Colon (tissue), 2 donors: Measurements from ENCODE around the gene ANKS1A.

ENCODE experiments used
- FAIRE-seq: peaks from 2 replicates; lab custom pipeline; 2012; peaks lifted over from hg19 to GRCh38; lab: Jason Lieb, UNC
- donor health status: control.
- donor health status: control.

ANKS1A gene

GRCh38 chr6:35043381-35044130, 154.5 kb downstream of the ANKS1A start:
- FAIRE-seq: no peak

- FAIRE-seq: no peak
These were observed 155.2 kb downstream of the ANKS1A start for GRCh38 chr6:35044145-35044745.

- no peak for FAIRE-seq
These were observed 155.8 kb downstream of the ANKS1A start for GRCh38 chr6:35044761-35045421.

- FAIRE-seq: no peak
These were observed 157.0 kb downstream of the ANKS1A start for GRCh38 chr6:35046103-35046502.

GRCh38 chr6:35046862-35047261, 157.8 kb downstream of the ANKS1A start:
- FAIRE-seq: no peak

- no peak for FAIRE-seq
These were observed 158.4 kb downstream of the ANKS1A start for GRCh38 chr6:35047265-35048011.

GRCh38 chr6:35048031-35048613, 159.1 kb downstream of the ANKS1A start:
- FAIRE-seq: no peak

- no peak for FAIRE-seq
These were observed 159.6 kb downstream of the ANKS1A start for GRCh38 chr6:35048631-35049083.

- no peak for FAIRE-seq
These were observed 160.2 kb downstream of the ANKS1A start for GRCh38 chr6:35049156-35049735.

- no peak for FAIRE-seq
These were observed 161.1 kb downstream of the ANKS1A start for GRCh38 chr6:35049900-35050756.

GRCh38 chr6:35050757-35051330, 161.8 kb downstream of the ANKS1A start:
- no peak for FAIRE-seq

GRCh38 chr6:35051396-35051795, 162.3 kb downstream of the ANKS1A start:
- FAIRE-seq: no peak

- FAIRE-seq: no peak
These were observed 163.0 kb downstream of the ANKS1A start for GRCh38 chr6:35051997-35052583.

GRCh38 chr6:35052694-35053565, 163.9 kb downstream of the ANKS1A start:
- no peak for FAIRE-seq

GRCh38 chr6:35053701-35054100, 164.6 kb downstream of the ANKS1A start:
- FAIRE-seq: no peak

- no peak for FAIRE-seq
These were observed 165.2 kb downstream of the ANKS1A start for GRCh38 chr6:35054106-35054742.

- no peak for FAIRE-seq
These were observed 165.7 kb downstream of the ANKS1A start for GRCh38 chr6:35054743-35055130.

- no peak for FAIRE-seq
These were observed 166.8 kb downstream of the ANKS1A start for GRCh38 chr6:35055891-35056290.

GRCh38 chr6:35056952-35057351, 167.9 kb downstream of the ANKS1A start:
- no peak for FAIRE-seq
